Endothelial cell of umbilical vein (primary cell): ENCODE results near the gene NAP1L5. TPM values are rescaled to one million over a fixed set of nuclear protein-coding genes. Genes with fewer than 3 reads are reported as not detected.

Experiments
- BruUV-seq: library from RNA; stranded (reverse); fragments of 400-500 nt; replicated peaks from 2 replicates; lab custom pipeline; 2021; lab: Mats Ljungman, UMichigan
- CTCF ChIA-PET: fragments of 300-600, 350-600 bp; sonication (Branson Sonifier 250); formaldehyde crosslinking; loops from one replicate; lab custom pipeline; 2021; ENCODE audit warnings: antibody characterized with exemption, inconsistent platforms; lab: Charles Lee
- POLR2A ChIA-PET: fragments of 300-600, 350-600 bp; sonication (Branson Sonifier 250); formaldehyde crosslinking; loops from one replicate; lab custom pipeline; 2021; ENCODE audit warnings: antibody characterized with exemption, inconsistent platforms; lab: Charles Lee
- DNase-seq: peaks from one replicate; pipeline ENCODE4 v3.0.0-alpha.2; 2011; ENCODE audit warnings: low read depth, low spot score
- FAIRE-seq: peaks from 2 replicates; lab custom pipeline; 2011; peaks lifted over from hg19 to GRCh38; lab: Jason Lieb, UNC
- H2AFZ ChIP-seq: 2 replicates; pipeline ENCODE4 v1.6.0; 2012; ENCODE audit warnings: low read depth, low read length, control low read depth, inconsistent platforms
- H3K27ac ChIP-seq: 2 replicates; pipeline ENCODE4 v1.5.1; 2011; ENCODE audit warnings: low read depth, mild to moderate bottlenecking, control low read depth, low read length, moderate library complexity; ENCODE audit not compliant: insufficient read depth
- H3K27me3 ChIP-seq, 2 experiments: 2 replicates each; pipeline versions ENCODE4 v1.6.0 to v1.6.1; 2011; ENCODE audit warnings: low read length in 2 of 2, mixed read lengths in 1 of 2; ENCODE audit not compliant: control insufficient read depth in 2 of 2, insufficient read depth in 2 of 2
- H3K36me3 ChIP-seq, 2 experiments: 2 replicates in 1 of 2; 3 replicates in 1 of 2; pipeline ENCODE4 v1.5.1; 2011; ENCODE audit warnings: low read length in 2 of 2, mild to moderate bottlenecking in 1 of 2, moderate library complexity in 1 of 2; ENCODE audit not compliant: control insufficient read depth in 2 of 2, insufficient read depth in 2 of 2; ENCODE audit errors: extremely low read depth in 1 of 2
- H3K4me1 ChIP-seq: 3 replicates; pipeline ENCODE4 v1.5.1; 2011; ENCODE audit warnings: mild to moderate bottlenecking, low read length; ENCODE audit not compliant: control insufficient read depth, insufficient read depth; ENCODE audit errors: extremely low read depth
- H3K4me2 ChIP-seq: 2 replicates; pipeline ENCODE4 v1.6.1; 2011; ENCODE audit warnings: low read length, control low read depth, mixed read lengths; ENCODE audit not compliant: insufficient read depth
- H3K4me3 ChIP-seq, 3 experiments: fragments of 200-600 bp in 1 of 3; sonication (generic), shearing (Covaris generic) in 1 of 3; replicated peaks in 1 of 3; 2 replicates each; pipeline ENCODE4 v1.5.1; 2011 to 2016; ENCODE audit warnings: control low read depth in 3 of 3, low read length in 3 of 3, mild to moderate bottlenecking in 2 of 3, inconsistent platforms in 1 of 3, low read depth in 1 of 3, moderate library complexity in 1 of 3; ENCODE audit not compliant: insufficient read depth in 1 of 3
- H3K79me2 ChIP-seq: 2 replicates; pipeline ENCODE4 v1.6.0; 2012; ENCODE audit warnings: low read length, inconsistent platforms; ENCODE audit not compliant: control insufficient read depth, insufficient read depth
- H3K9ac ChIP-seq: replicated peaks from 2 replicates; pipeline ENCODE3; 2011; ENCODE audit warnings: low read length, control low read depth; ENCODE audit not compliant: insufficient read depth; ENCODE audit errors: extremely low read depth
- H3K9me1 ChIP-seq: replicated peaks from 3 replicates; pipeline ENCODE4 v1.6.0; 2011; ENCODE audit warnings: mild to moderate bottlenecking, low read length; ENCODE audit not compliant: control insufficient read depth, insufficient read depth; ENCODE audit errors: extremely low read depth
- H3K9me3 ChIP-seq: replicated peaks from 2 replicates; pipeline ENCODE4 v1.5.1; 2012; ENCODE audit warnings: low read length, inconsistent platforms; ENCODE audit not compliant: control insufficient read depth, insufficient read depth
- H4K20me1 ChIP-seq: replicated peaks from 2 replicates; pipeline ENCODE3; 2011; ENCODE audit warnings: mild to moderate bottlenecking, low read length; ENCODE audit not compliant: control insufficient read depth, insufficient read depth; ENCODE audit errors: extremely low read depth
- EZH2 ChIP-seq: IDR thresholded peaks from 2 replicates; pipeline ENCODE4 v1.6.1; 2012; ENCODE audit warnings: borderline replicate concordance, low read depth, mild to moderate bottlenecking, moderate library complexity, low read length, inconsistent platforms; ENCODE audit not compliant: severe bottlenecking
- FOS ChIP-seq: IDR thresholded peaks from 2 replicates; pipeline ENCODE4 v1.6.1; 2011; ENCODE audit warnings: mild to moderate bottlenecking, low read length, moderate library complexity, borderline replicate concordance; ENCODE audit not compliant: insufficient read depth
- GATA2 ChIP-seq: IDR thresholded peaks from 2 replicates; pipeline ENCODE4 v1.7.0; 2011; ENCODE audit warnings: low read depth, mild to moderate bottlenecking, moderate library complexity, mixed read lengths, low read length; ENCODE audit not compliant: insufficient read length, insufficient read depth
- JUN ChIP-seq: IDR thresholded peaks from 2 replicates; pipeline ENCODE4 v1.6.1; 2011; ENCODE audit warnings: borderline replicate concordance, low read depth; ENCODE audit not compliant: insufficient read length, insufficient read depth
- MYC ChIP-seq: IDR thresholded peaks from one replicate; pipeline ENCODE4 v1.6.1; 2011; ENCODE audit warnings: mild to moderate bottlenecking, low read depth, low read length
- POLR2A ChIP-seq: IDR thresholded peaks from 2 replicates; pipeline ENCODE4 v1.6.1; 2012; ENCODE audit warnings: low read depth, mild to moderate bottlenecking, control low read depth, low read length
- POLR2AphosphoS5 ChIP-seq: IDR thresholded peaks from 2 replicates; pipeline ENCODE4 v1.6.1; 2012; ENCODE audit warnings: low read depth, mild to moderate bottlenecking, control low read depth, low read length, moderate library complexity; ENCODE audit not compliant: insufficient read depth
- dilution Hi-C: fragments of 300-500 bp; cut with MboI; formaldehyde crosslinking; loops from one replicate; pipeline ENCODE4 v1.15.0; 2019; ENCODE audit warnings: low sequenced_read_pairs; ENCODE audit not compliant: extremely low pct_ligation_motif_present
- intact Hi-C: fragments of 100-400 bp; cut with micrococcal nuclease; formaldehyde crosslinking; loops from one replicate; pipeline ENCODE4 v1.10.0; 2022
- polyA plus RNA-seq, 4 experiments: library from polyadenylated mRNA; depleted of rRNA in 3 of 4; stranded (reverse) in 3 of 4; unstranded in 1 of 4; fragments of >200 nt; gene quantifications; 2 replicates each; pipeline versions ENCODE4 v1.2.1 to v1.2.3, GENCODE V29; 2011 to 2012; ENCODE audit warnings: missing spikeins in 1 of 4
- total RNA-seq: library from RNA; stranded (reverse); gene quantifications from 2 replicates; pipeline ENCODE4 v1.2.3, GENCODE V29; 2021
- TF ChIP-seq, protein P1 (sequence below): IDR thresholded peaks from 2 replicates; pipeline ENCODE4 v1.6.1; 2011; ENCODE audit not compliant: insufficient read depth, insufficient read length
- TF ChIP-seq, protein P2 (sequence below), 2 donors: IDR thresholded peaks; 1 replicate in 1 of 2; 2 replicates in 1 of 2; pipeline ENCODE4 v1.5.1; 2011; ENCODE audit warnings: low read length in 2 of 2, mild to moderate bottlenecking in 2 of 2, moderate library complexity in 2 of 2, control low read depth in 1 of 2, inconsistent platforms in 1 of 2, low read depth in 1 of 2; ENCODE audit not compliant: insufficient read depth in 1 of 2; ENCODE audit errors: extremely low read depth in 1 of 2

The NAP1L5 gene
- total and polyA plus RNA-seq, 2 donors (not counting 3 experiments of a cell fraction or from before 2014, with no cell fraction given) = 3.4 to 6.1 TPM

DNA sequence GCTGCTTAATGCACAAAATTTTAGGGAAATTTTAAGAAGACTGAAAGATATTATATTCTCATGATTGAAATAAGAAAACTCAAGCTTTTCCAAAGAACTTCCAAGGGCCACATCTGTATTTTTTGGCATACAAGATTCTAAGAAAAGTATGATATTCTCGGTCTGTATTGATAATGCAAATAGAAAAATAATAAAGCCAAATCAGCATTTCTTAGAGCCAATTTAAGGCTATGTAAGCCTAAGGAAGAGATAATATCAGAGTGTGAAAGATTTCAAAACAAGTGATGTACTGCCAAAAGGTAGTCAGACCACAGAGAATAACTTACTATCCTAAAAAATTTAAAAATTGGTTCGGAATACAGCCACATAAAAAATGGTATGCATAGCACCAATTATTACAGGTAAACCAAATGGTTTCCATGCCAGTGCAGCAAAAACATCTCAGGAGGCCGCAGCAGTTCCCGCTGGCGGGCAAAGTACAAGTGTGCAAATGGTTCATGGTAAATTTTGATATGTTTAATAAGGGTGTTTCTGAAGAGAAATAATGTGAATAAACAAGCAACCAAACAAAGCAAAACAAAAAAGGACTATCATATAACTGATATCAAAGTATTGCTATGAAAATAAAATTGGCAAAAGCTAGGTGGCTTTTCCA lies 35.2 kb upstream of the NAP1L5 start:
- dilution Hi-C loops = no loop called here
- intact Hi-C loops = no loop called here
- no peak overlapping the region for H2AFZ ChIP-seq
- H3K4me1 ChIP-seq = peaks cover 8% of the 10 kb centered on the region
- no TSS peak for BruUV-seq
- ChIA-PET POLR2A (no interaction called here), CTCF (no interaction called here)
- H4K20me1 ChIP-seq = no peaks in the 10 kb centered on the region
- no peak overlapping the region for H3K4me3 ChIP-seq
- no peak for DNase-seq
- H3K36me3 ChIP-seq = peaks cover 0 to 6% of the 10 kb centered on the region in 2 experiments
- no peak overlapping the region for H3K4me2 ChIP-seq
- H3K9ac ChIP-seq = no peak overlapping the region
- H3K9me1 ChIP-seq = no peaks in the 10 kb centered on the region
- no peak for FAIRE-seq
- TF ChIP-seq, protein P1, sequence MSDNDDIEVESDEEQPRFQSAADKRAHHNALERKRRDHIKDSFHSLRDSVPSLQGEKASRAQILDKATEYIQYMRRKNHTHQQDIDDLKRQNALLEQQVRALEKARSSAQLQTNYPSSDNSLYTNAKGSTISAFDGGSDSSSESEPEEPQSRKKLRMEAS = no peak
- no peak for TF ChIP-seq POLR2A
- no peak for TF ChIP-seq FOS
- no peak for TF ChIP-seq EZH2
- no peak for TF ChIP-seq GATA2
- no peak for TF ChIP-seq MYC
- TF ChIP-seq, protein P2, sequence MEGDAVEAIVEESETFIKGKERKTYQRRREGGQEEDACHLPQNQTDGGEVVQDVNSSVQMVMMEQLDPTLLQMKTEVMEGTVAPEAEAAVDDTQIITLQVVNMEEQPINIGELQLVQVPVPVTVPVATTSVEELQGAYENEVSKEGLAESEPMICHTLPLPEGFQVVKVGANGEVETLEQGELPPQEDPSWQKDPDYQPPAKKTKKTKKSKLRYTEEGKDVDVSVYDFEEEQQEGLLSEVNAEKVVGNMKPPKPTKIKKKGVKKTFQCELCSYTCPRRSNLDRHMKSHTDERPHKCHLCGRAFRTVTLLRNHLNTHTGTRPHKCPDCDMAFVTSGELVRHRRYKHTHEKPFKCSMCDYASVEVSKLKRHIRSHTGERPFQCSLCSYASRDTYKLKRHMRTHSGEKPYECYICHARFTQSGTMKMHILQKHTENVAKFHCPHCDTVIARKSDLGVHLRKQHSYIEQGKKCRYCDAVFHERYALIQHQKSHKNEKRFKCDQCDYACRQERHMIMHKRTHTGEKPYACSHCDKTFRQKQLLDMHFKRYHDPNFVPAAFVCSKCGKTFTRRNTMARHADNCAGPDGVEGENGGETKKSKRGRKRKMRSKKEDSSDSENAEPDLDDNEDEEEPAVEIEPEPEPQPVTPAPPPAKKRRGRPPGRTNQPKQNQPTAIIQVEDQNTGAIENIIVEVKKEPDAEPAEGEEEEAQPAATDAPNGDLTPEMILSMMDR (IDR thresholded peaks at IDR 0.05; ENCODE audit: extremely low read depth in 1 of 2, insufficient read depth in 1 of 2, low read depth in 1 of 2, low read length in 2 of 2) = no peak
- TF ChIP-seq POLR2AphosphoS5 = no peak
- TF ChIP-seq JUN = no peak
- H3K27ac ChIP-seq = no peak overlapping the region
- H3K79me2 ChIP-seq = no peaks in the 10 kb centered on the region
- H3K9me3 ChIP-seq = no peaks in the 10 kb centered on the region
- no peaks in the 10 kb centered on the region for H3K27me3 ChIP-seq
